GM12878 (cell line): Measurements from ENCODE around the gene SPOCK1. TPM values are rescaled to one million over a fixed set of nuclear protein-coding genes. Genes with fewer than 3 reads are reported as not detected.

Experiments
- ATAC-seq: fragments of 200-7000 bp; cut with Tn5 transposase; 3 replicates; pipeline ENCODE4 v1.9.1; 2020; ENCODE audit warnings: mild to moderate bottlenecking, moderate library complexity
- BruUV-seq: library from RNA; stranded (reverse); fragments of 400-500 nt; replicated peaks from 2 replicates; lab custom pipeline; 2021; lab: Mats Ljungman, UMichigan
- CTCF ChIA-PET: fragments of 300-600 bp; sonication (Branson Sonifier 250); formaldehyde crosslinking; extraction: SDS; loops from one replicate; lab custom pipeline; 2021; ENCODE audit warnings: inconsistent platforms; lab: Yijun Ruan, JAX
- POLR2A ChIA-PET: fragments of 350-600 bp; formaldehyde crosslinking; extraction: SDS; loops from one replicate; lab custom pipeline; 2021; ENCODE audit warnings: inconsistent platforms; lab: Charles Lee
- RAD21 ChIA-PET: fragments of 300-600 bp; sonication (Branson Sonifier 250); formaldehyde crosslinking; loops from one replicate; lab custom pipeline; 2023; ENCODE audit warnings: antibody characterized with exemption; ENCODE audit not compliant: unreplicated experiment; lab: Charles Lee
- SMC1A ChIA-PET: fragments of 300-600 bp; sonication (Branson Sonifier 250); formaldehyde crosslinking; loops from one replicate; lab custom pipeline; 2023; ENCODE audit not compliant: unreplicated experiment, uncharacterized antibody; lab: Charles Lee
- DNase-seq: peaks from one replicate; pipeline ENCODE4 v3.0.0-alpha.2; 2011; ENCODE audit warnings: low read depth, low spot score
- FAIRE-seq: peaks from 3 replicates; lab custom pipeline; 2011; peaks lifted over from hg19 to GRCh38; lab: Jason Lieb, UNC
- H2AFZ ChIP-seq: 2 replicates; pipeline ENCODE4 v1.6.0; 2011; ENCODE audit warnings: low read depth, low read length, control low read depth; ENCODE audit not compliant: control insufficient read depth
- H3K27ac ChIP-seq: 2 replicates; pipeline ENCODE4 v1.5.1; 2011; ENCODE audit warnings: control low read depth; ENCODE audit not compliant: control insufficient read depth, insufficient read depth
- H3K27me3 ChIP-seq, 2 experiments: replicated peaks in 1 of 2; 2 replicates each; pipeline versions ENCODE4 v1.6.0 to v1.6.1; 2011; ENCODE audit warnings: low read length in 1 of 2; ENCODE audit not compliant: control insufficient read depth in 2 of 2, insufficient read depth in 2 of 2
- H3K36me3 ChIP-seq, 2 experiments: 2 replicates each; pipeline ENCODE4 v1.5.1; 2011; ENCODE audit warnings: low read length in 1 of 2; ENCODE audit not compliant: control insufficient read depth in 2 of 2, insufficient read depth in 2 of 2
- H3K4me1 ChIP-seq: 2 replicates; pipeline ENCODE4 v1.6.1; 2011; ENCODE audit warnings: mild to moderate bottlenecking, low read length, moderate library complexity, mixed read lengths; ENCODE audit not compliant: control insufficient read depth, insufficient read depth
- H3K4me2 ChIP-seq: 2 replicates; pipeline ENCODE4 v1.6.0; 2011; ENCODE audit warnings: control low read depth; ENCODE audit not compliant: control insufficient read depth, insufficient read depth
- H3K4me3 ChIP-seq: fragments of 200-600 bp; sonication (generic); 2 replicates; pipeline ENCODE4 v1.5.1; 2016
- H3K79me2 ChIP-seq: 2 replicates; pipeline ENCODE4 v1.6.0; 2011; ENCODE audit warnings: low read length; ENCODE audit not compliant: control insufficient read depth, insufficient read depth
- H3K9ac ChIP-seq: 2 replicates; pipeline ENCODE4 v1.8.0; 2011; ENCODE audit warnings: low read length, control low read depth, mixed read lengths; ENCODE audit not compliant: control insufficient read depth, insufficient read depth
- H3K9me3 ChIP-seq: replicated peaks from 3 replicates; pipeline ENCODE4 v1.5.1; 2011; ENCODE audit warnings: mild to moderate bottlenecking, low read length; ENCODE audit not compliant: control insufficient read depth, insufficient read depth
- H4K20me1 ChIP-seq: 2 replicates; pipeline ENCODE4 v1.6.0; 2011; ENCODE audit not compliant: control insufficient read depth, insufficient read depth
- CEBPB ChIP-seq, 2 experiments: fragments of 150-350 bp in 1 of 2; IDR thresholded peaks; 2 replicates each; pipeline ENCODE4 v1.6.1; 2012 to 2014; ENCODE audit warnings: low read depth in 2 of 2, low read length in 2 of 2, borderline replicate concordance in 1 of 2, inconsistent platforms in 1 of 2
- CREB1 ChIP-seq: IDR thresholded peaks from 2 replicates; pipeline ENCODE4 v1.6.1; 2012; ENCODE audit warnings: low read depth, mild to moderate bottlenecking, inconsistent platforms
- CREM ChIP-seq: IDR thresholded peaks from 2 replicates; pipeline ENCODE4 v1.6.1; 2014; ENCODE audit warnings: antibody characterized with exemption, low read depth
- IKZF2 ChIP-seq, 2 experiments: fragments of 450-650 bp; IDR thresholded peaks; 2 replicates each; pipeline ENCODE4 v1.6.1; 2017; ENCODE audit warnings: mild to moderate bottlenecking in 2 of 2, moderate library complexity in 2 of 2
- MEF2B ChIP-seq: fragments of 450-650 bp; IDR thresholded peaks from 2 replicates; pipeline ENCODE4 v1.6.1; 2018; ENCODE audit warnings: mild to moderate bottlenecking, moderate library complexity; ENCODE audit not compliant: partially characterized antibody, poor library complexity, severe bottlenecking
- TCF12 ChIP-seq: IDR thresholded peaks from 2 replicates; pipeline ENCODE4 v1.6.1; 2011; ENCODE audit warnings: low read depth, mild to moderate bottlenecking, low read length
- WGBS: methylation state at CpG from one replicate; pipeline ENCODE4 v1.1.6; 2016; ENCODE audit warnings: low lambda C conversion rate; ENCODE audit not compliant: insufficient replicate concordance, insufficient coverage; ENCODE audit errors: missing lambda C conversion rate; 5-methylcytosine and 5-hydroxymethylcytosine counted together
- in situ Hi-C: fragments of 300-500 bp; cut with MboI; formaldehyde crosslinking; loops from 9 replicates; pipeline ENCODE4 v1.14.3; 2018; ENCODE audit warnings: mixed read lengths
- intact Hi-C: fragments of 100-400 bp; cut with micrococcal nuclease; formaldehyde crosslinking; loops from one replicate; pipeline ENCODE4 v1.14.2; 2022; ENCODE audit not compliant: unreplicated experiment
- polyA plus RNA-seq, 11 experiments: library from polyadenylated mRNA; depleted of rRNA in 4 of 11; unstranded in 6 of 11; stranded (reverse) in 5 of 11; fragments of >200 nt; fragmentation: Nextera tagmentation in 4 of 11; fragmentation: Illumina TruSeq in 1 of 11; extraction: Ambion mirVana in 4 of 11; extraction: Trizol in 1 of 11; gene quantifications; 1 replicate in 1 of 11; 2 replicates in 10 of 11; pipeline versions ENCODE4 v1.2.1 to v1.2.3, GENCODE V29; 2011 to 2016; ENCODE audit warnings: inconsistent platforms in 2 of 11, missing spikeins in 2 of 11, low read depth in 1 of 11
- total RNA-seq, 4 experiments: library from RNA; depleted of rRNA in 3 of 4; stranded (reverse); fragments of >200 nt in 3 of 4; fragmentation: Illumina TruSeq in 1 of 4; extraction: Trizol in 1 of 4; gene quantifications; 2 replicates each; pipeline versions ENCODE4 v1.2.1 to v1.2.3, GENCODE V29; 2013 to 2021
- TF ChIP-seq, protein P1 (sequence below): IDR thresholded peaks from 2 replicates; pipeline ENCODE4 v1.6.1; 2011; ENCODE audit warnings: borderline replicate concordance, low read depth, mild to moderate bottlenecking, moderate library complexity, low read length; ENCODE audit not compliant: insufficient read depth, poor library complexity, severe bottlenecking
- TF ChIP-seq, protein P2 (sequence below): IDR thresholded peaks from 2 replicates; pipeline ENCODE4 v1.6.1; 2012; ENCODE audit warnings: low read depth, low read length, improper control_type of control experiment

The SPOCK1 gene
- total and polyA plus RNA-seq, 10 of the 15 experiments (the other 5 are each of a cell fraction or from before 2014, with no cell fraction given) = 0.06 to 0.68 (median 0.25) TPM; not detected in 3

DNA sequence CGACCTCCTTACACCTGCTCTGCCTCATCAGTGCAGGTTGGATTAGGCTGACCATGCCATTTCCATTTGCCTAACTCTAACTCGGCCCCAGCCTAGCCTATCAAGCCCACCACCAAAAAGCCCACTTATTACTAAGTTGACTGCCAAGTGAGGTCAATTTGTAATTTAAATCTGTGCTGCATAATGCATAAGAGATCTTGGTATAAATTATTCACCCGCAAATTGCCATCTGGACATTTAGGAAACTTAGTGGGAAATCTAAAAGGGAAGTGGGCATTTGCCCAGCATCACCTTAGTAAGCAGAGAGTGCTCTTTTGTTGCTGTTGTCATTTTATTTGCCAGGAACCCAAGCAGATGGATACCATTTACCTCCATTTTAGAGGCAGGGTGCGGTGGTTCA lies 143.0 kb downstream of the SPOCK1 start:
- no peaks in the 10 kb centered on the region for H3K79me2 ChIP-seq
- no peak overlapping the region for H3K27ac ChIP-seq
- no peak for DNase-seq
- in situ Hi-C loops = no loop called here
- no peak overlapping the region for H3K4me2 ChIP-seq
- H3K27me3 ChIP-seq = no peaks in the 10 kb centered on the region; a peak in 1 of 4 replicates
- WGBS = 0% methylated on average over 4 of the region's 4 CpGs
- CTCF ChIA-PET = interaction anchor here (0.7 to 2.0 kb wide), 2 partner anchors 11 to 12 kb away, joined by 3 to 4 read pairs; no protein-coding TSS in a partner anchor
- no peak overlapping the region for H3K9ac ChIP-seq
- intact Hi-C loops = no loop called here
- SMC1A ChIA-PET = interaction anchor here (1.0 kb wide), 1 partner anchor 31 kb away, joined by 3 read pairs; no protein-coding TSS in a partner anchor
- POLR2A ChIA-PET = no interaction called here
- TF ChIP-seq, protein P1, sequence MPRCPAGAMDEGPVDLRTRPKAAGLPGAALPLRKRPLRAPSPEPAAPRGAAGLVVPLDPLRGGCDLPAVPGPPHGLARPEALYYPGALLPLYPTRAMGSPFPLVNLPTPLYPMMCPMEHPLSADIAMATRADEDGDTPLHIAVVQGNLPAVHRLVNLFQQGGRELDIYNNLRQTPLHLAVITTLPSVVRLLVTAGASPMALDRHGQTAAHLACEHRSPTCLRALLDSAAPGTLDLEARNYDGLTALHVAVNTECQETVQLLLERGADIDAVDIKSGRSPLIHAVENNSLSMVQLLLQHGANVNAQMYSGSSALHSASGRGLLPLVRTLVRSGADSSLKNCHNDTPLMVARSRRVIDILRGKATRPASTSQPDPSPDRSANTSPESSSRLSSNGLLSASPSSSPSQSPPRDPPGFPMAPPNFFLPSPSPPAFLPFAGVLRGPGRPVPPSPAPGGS = no peak
- TF ChIP-seq CREM = no peak
- TF ChIP-seq MEF2B = no peak
- no peak for TF ChIP-seq CEBPB (IDR thresholded peaks at IDR 0.05; ENCODE audit: borderline replicate concordance in 1 of 2, low read depth in 2 of 2, low read length in 2 of 2)
- TF ChIP-seq CREB1 = no peak
- no peak for TF ChIP-seq IKZF2 (IDR thresholded peaks at IDR 0.05)
- TF ChIP-seq, protein P2, sequence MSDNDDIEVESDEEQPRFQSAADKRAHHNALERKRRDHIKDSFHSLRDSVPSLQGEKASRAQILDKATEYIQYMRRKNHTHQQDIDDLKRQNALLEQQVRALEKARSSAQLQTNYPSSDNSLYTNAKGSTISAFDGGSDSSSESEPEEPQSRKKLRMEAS = no peak
- TF ChIP-seq TCF12 = no peak
- TF ChIP-seq, all 136 proteins: peak for 0
- no peak for ATAC-seq
- Histone ChIP-seq H4K20me1 (no peaks in the 10 kb centered on the region), H3K4me3 (no peak overlapping the region), H3K9me3 (no peaks in the 10 kb centered on the region), H3K4me1 (no peaks in the 10 kb centered on the region), H2AFZ (no peak overlapping the region), H3K36me3 (no peaks in the 10 kb centered on the region)
- no TSS peak for BruUV-seq
- RAD21 ChIA-PET = no interaction called here
- FAIRE-seq = no peak
